Measurements from ENCODE around the gene CHST7. TPM values are rescaled to one million over a fixed set of nuclear protein-coding genes. Genes with fewer than 3 reads are reported as not detected.

CHST7 gene
- total and polyA plus RNA-seq, 2 experiments from 2014 or later = 7.6 to 27.2 TPM

- H4K20me1 ChIP-seq (replicated peaks; ENCODE audit: insufficient read depth) = no peaks in the 10 kb centered on the region
- peaks cover 13% of the 10 kb centered on the region for H3K4me1 ChIP-seq (ENCODE audit: insufficient read depth)
- ATAC-seq (no peak), DNase-seq (ENCODE audit: low spot score) (no peak)
- no peak overlapping the region for H3K4me3 ChIP-seq
- H3K27ac Mint-ChIP-seq = 0 out of 2 replicates have a peak overlapping the region, but pooled peaks have one; percentile 9
- H3K79me2 ChIP-seq (replicated peaks; ENCODE audit: insufficient read depth) = no peaks in the 10 kb centered on the region
- no peaks in the 10 kb centered on the region for H3K27me3 ChIP-seq (ENCODE audit: insufficient read depth)
- peaks cover 3% of the 10 kb centered on the region for H3K27me3 Mint-ChIP-seq (ENCODE audit: insufficient read depth, low read depth, poor library complexity)
- H3F3A ChIP-seq (replicated peaks; ENCODE audit: low read depth) = no peaks in the 10 kb centered on the region
- H3K36me3 ChIP-seq (ENCODE audit: insufficient read depth) = no peaks in the 10 kb centered on the region
- H3K4me2 ChIP-seq = no peak overlapping the region
- no peak overlapping the region for H3K4me3 Mint-ChIP-seq
- H3K9me3 Mint-ChIP-seq = peaks cover 6% of the 10 kb centered on the region; the same call in 1 of the 3 replicates
- peaks cover 20% of the 10 kb centered on the region for H3K4me1 Mint-ChIP-seq
- TF ChIP-seq ETS1 (IDR thresholded peaks at IDR 0.05) (no peak), ZNF114 (CRISPR knock-in tag; IDR thresholded peaks at IDR 0.05) (no peak)
- H3K27ac ChIP-seq (ENCODE audit: low read depth) = 0 out of 2 replicates have a peak overlapping the region, but pooled peaks have one; percentile 15
- peaks cover 53% of the 10 kb centered on the region for H3K36me3 Mint-ChIP-seq (ENCODE audit: low read depth)
- H2AFZ ChIP-seq = no peak overlapping the region
- no peaks in the 10 kb centered on the region for H3K9me2 ChIP-seq (ENCODE audit: insufficient read depth)
Measured at GRCh38 chrX:46621572-46621971, 48.0 kb downstream of the CHST7 start.

- Histone ChIP-seq H4K20me1 (replicated peaks; ENCODE audit: insufficient read depth) (no peaks in the 10 kb centered on the region), H3K27ac (ENCODE audit: low read depth) (no peak overlapping the region), H3F3A (replicated peaks; ENCODE audit: low read depth) (no peaks in the 10 kb centered on the region), H3K36me3 (ENCODE audit: insufficient read depth) (no peaks in the 10 kb centered on the region), H3K27me3 (ENCODE audit: insufficient read depth) (no peaks in the 10 kb centered on the region), H3K9me2 (ENCODE audit: insufficient read depth) (no peaks in the 10 kb centered on the region), H3K79me2 (replicated peaks; ENCODE audit: insufficient read depth) (no peaks in the 10 kb centered on the region), H3K4me1 (ENCODE audit: insufficient read depth) (peaks cover 22% of the 10 kb centered on the region), H2AFZ (no peak overlapping the region), H3K4me3 (no peak overlapping the region), H3K4me2 (no peak overlapping the region)
- H3K9me3 Mint-ChIP-seq = peaks cover 3% of the 10 kb centered on the region; the same call in 1 of the 3 replicates
- DNase-seq (ENCODE audit: low spot score) (no peak), ATAC-seq (no peak)
- peaks cover 3% of the 10 kb centered on the region for H3K27me3 Mint-ChIP-seq (ENCODE audit: insufficient read depth, low read depth, poor library complexity)
- H3K4me1 Mint-ChIP-seq = peaks cover 37% of the 10 kb centered on the region
- H3K27ac Mint-ChIP-seq = no peak overlapping the region
- peaks cover 36% of the 10 kb centered on the region for H3K36me3 Mint-ChIP-seq (ENCODE audit: low read depth)
- no peak overlapping the region for H3K4me3 Mint-ChIP-seq
- TF ChIP-seq ZNF331 (CRISPR knock-in tag; IDR thresholded peaks at IDR 0.05; ENCODE audit: low read depth) (no peak), NANOG (IDR thresholded peaks at IDR 0.05; ENCODE audit: borderline replicate concordance) (no peak), JUNB (IDR thresholded peaks at IDR 0.05; ENCODE audit: unreplicated experiment) (no peak), CREB1 (CRISPR knock-in tag; IDR thresholded peaks at IDR 0.05; ENCODE audit: low read depth) (no peak), POLR2AphosphoS5 (IDR thresholded peaks at IDR 0.05; ENCODE audit: low read depth) (no peak), REST (IDR thresholded peaks at IDR 0.05; ENCODE audit: unreplicated experiment) (no peak), ZNF114 (CRISPR knock-in tag; IDR thresholded peaks at IDR 0.05) (no peak), ZNF462 (CRISPR knock-in tag; IDR thresholded peaks at IDR 0.05) (no peak)
Measured at GRCh38 chrX:46624090-46624786, 50.7 kb downstream of the CHST7 start.
